Measurements from ENCODE around the gene CCDC9B.

Gene CCDC9B

GRCh38 chr15:40365016-40365415 is 24.3 kb upstream of the CCDC9B start:
- no peak for DNase-seq

GRCh38 chr15:40364251-40364650 is 23.5 kb upstream of the CCDC9B start:
- DNase-seq, result no peak

GRCh38 chr15:40363611-40364010 is 22.9 kb upstream of the CCDC9B start:
- no peak for DNase-seq

GRCh38 chr15:40361640-40362039 is 20.9 kb upstream of the CCDC9B start:
- no peak for DNase-seq

- DNase-seq, result no peak
These were observed 19.3 kb upstream of the CCDC9B start for GRCh38 chr15:40360015-40360414.

- no peak for DNase-seq
These were observed 18.0 kb upstream of the CCDC9B start for GRCh38 chr15:40358471-40359353.

- peak; percentile 65 for DNase-seq
These were observed 17.2 kb upstream of the CCDC9B start, which contains the start of gene DISP2 for GRCh38 chr15:40357723-40358470. Gene DISP2 (plus strand): TSS chr15:40358219. CDS start chr15:40358322, 103 bp downstream.

- DNase-seq, result no peak
These were observed 16.5 kb upstream of the CCDC9B start for GRCh38 chr15:40357246-40357645.

- no peak for DNase-seq
These were observed 15.3 kb upstream of the CCDC9B start for GRCh38 chr15:40355976-40356585.

GRCh38 chr15:40354408-40355171 is 13.9 kb upstream of the CCDC9B start:
- DNase-seq, result peak; percentile 46

GRCh38 chr15:40353697-40354096 is 13.0 kb upstream of the CCDC9B start:
- DNase-seq, result no peak

- no peak for DNase-seq
These were observed 11.7 kb upstream of the CCDC9B start for GRCh38 chr15:40352281-40352901.

GRCh38 chr15:40349163-40349562 is 8.4 kb upstream of the CCDC9B start:
- no peak for DNase-seq

- no peak for DNase-seq
These were observed 7.7 kb upstream of the CCDC9B start for GRCh38 chr15:40348474-40348870.

- DNase-seq, result no peak
These were observed 7.1 kb upstream of the CCDC9B start for GRCh38 chr15:40347559-40348473.

- no peak for DNase-seq
These were observed 6.1 kb upstream of the CCDC9B start for GRCh38 chr15:40346579-40347558.

GRCh38 chr15:40345867-40346578 is 5.3 kb upstream of the CCDC9B start:
- no peak for DNase-seq

- no peak for DNase-seq
These were observed 4.6 kb upstream of the CCDC9B start for GRCh38 chr15:40345225-40345866.
